ENCODE data around the gene HOOK2. TPM values are rescaled to one million over a fixed set of nuclear protein-coding genes. Genes with fewer than 3 reads are reported as not detected.
A peak's percentile ranks its signal among the peaks of the same experiment; 100 is the strongest.

Gene HOOK2
- polyA plus RNA-seq, 3 donors: 0.55 to 28.6 (median 1.1) TPM

DNA sequence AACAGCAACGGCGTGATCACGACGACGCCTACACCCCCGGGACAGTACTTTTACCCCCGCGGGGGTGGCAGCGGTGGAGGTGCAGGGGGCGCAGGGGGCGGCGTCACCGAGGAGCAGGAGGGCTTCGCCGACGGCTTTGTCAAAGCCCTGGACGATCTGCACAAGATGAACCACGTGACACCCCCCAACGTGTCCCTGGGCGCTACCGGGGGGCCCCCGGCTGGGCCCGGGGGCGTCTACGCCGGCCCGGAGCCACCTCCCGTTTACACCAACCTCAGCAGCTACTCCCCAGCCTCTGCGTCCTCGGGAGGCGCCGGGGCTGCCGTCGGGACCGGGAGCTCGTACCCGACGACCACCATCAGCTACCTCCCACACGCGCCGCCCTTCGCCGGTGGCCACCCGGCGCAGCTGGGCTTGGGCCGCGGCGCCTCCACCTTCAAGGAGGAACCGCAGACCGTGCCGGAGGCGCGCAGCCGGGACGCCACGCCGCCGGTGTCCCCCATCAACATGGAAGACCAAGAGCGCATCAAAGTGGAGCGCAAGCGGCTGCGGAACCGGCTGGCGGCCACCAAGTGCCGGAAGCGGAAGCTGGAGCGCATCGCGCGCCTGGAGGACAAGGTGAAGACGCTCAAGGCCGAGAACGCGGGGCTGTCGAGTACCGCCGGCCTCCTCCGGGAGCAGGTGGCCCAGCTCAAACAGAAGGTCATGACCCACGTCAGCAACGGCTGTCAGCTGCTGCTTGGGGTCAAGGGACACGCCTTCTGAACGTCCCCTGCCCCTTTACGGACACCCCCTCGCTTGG lies 16.9 kb upstream of the HOOK2 start:
- DNase-seq: peak; percentile 54 to 81 (median 65)
- H3K79me2 ChIP-seq (ENCODE audit: insufficient read depth, low read length): peaks cover 70% of the 10 kb centered on the region
- Mint-ChIP-seq H3K36me3 (peaks cover 2 to 12% of the 10 kb centered on the region in 2 donors), H3K4me1 (peaks cover 46% of the 10 kb centered on the region), H3K27me3 (ENCODE audit: low read depth in 3 of 3) (peaks cover 0 to 4% (median 1%) of the 10 kb centered on the region in 3 donors), H3K27ac (peak overlapping the region; percentile 98 to 100 (median 100)), H3K4me3 (peak overlapping the region; percentile 94 to 98), H3K9me3 (peaks cover 0 to 9% (median 0%) of the 10 kb centered on the region in 7 donors)
- intact Hi-C loops (cut with micrococcal nuclease): loop anchor here (5.0 to 10.0 kb wide), 4 partner anchors 125 to 360 kb away; partner anchors contain the start of genes CALR (in 1 of the 2), IER2 (in 1 of the 2), MAN2B1 (in 1 of the 2) and STX10 (in 1 of the 2)
- peaks cover 46% of the 10 kb centered on the region for H4K20me1 ChIP-seq (ENCODE audit: insufficient read depth, low read length)
- peak overlapping the region; percentile 95 to 100 for H3K27ac ChIP-seq (ENCODE audit: low read depth in 1 of 2, low read length in 2 of 2)
- peak overlapping the region; percentile 100 for H3K9ac ChIP-seq (ENCODE audit: insufficient read depth, low read length, poor library complexity, severe bottlenecking)
- H3K4me2 ChIP-seq (replicated peaks; ENCODE audit: extremely low read depth, low read length, poor library complexity, severe bottlenecking): peak overlapping the region; percentile 99
- H3K27me3 ChIP-seq (ENCODE audit: control insufficient read depth in 2 of 2, insufficient read depth in 2 of 2, low read length in 2 of 2): no peaks in the 10 kb centered on the region
- no peak overlapping the region for H2AFZ ChIP-seq (ENCODE audit: insufficient read depth, low read depth, low read length, poor library complexity, severe bottlenecking)
- no peaks in the 10 kb centered on the region for H3K9me3 ChIP-seq (replicated peaks in 1 of 2; ENCODE audit: control insufficient read depth in 1 of 2, insufficient read depth in 1 of 2, low read length in 2 of 2)
- H3K4me3 ChIP-seq (replicated peaks in 1 of 3; ENCODE audit: low read depth in 2 of 3, low read length in 3 of 3): peak overlapping the region; percentile 86 to 100 (median 100)
- TF ChIP-seq, protein P1, sequence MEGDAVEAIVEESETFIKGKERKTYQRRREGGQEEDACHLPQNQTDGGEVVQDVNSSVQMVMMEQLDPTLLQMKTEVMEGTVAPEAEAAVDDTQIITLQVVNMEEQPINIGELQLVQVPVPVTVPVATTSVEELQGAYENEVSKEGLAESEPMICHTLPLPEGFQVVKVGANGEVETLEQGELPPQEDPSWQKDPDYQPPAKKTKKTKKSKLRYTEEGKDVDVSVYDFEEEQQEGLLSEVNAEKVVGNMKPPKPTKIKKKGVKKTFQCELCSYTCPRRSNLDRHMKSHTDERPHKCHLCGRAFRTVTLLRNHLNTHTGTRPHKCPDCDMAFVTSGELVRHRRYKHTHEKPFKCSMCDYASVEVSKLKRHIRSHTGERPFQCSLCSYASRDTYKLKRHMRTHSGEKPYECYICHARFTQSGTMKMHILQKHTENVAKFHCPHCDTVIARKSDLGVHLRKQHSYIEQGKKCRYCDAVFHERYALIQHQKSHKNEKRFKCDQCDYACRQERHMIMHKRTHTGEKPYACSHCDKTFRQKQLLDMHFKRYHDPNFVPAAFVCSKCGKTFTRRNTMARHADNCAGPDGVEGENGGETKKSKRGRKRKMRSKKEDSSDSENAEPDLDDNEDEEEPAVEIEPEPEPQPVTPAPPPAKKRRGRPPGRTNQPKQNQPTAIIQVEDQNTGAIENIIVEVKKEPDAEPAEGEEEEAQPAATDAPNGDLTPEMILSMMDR (IDR thresholded peaks at IDR 0.05): no peak
- H3K36me3 ChIP-seq (replicated peaks in 1 of 2; ENCODE audit: control insufficient read depth in 1 of 2, insufficient read depth in 2 of 2, low read length in 2 of 2): no peaks in the 10 kb centered on the region
- peaks cover 55 to 57% of the 10 kb centered on the region in 2 donors for H3K4me1 ChIP-seq (ENCODE audit: control insufficient read depth in 1 of 2, insufficient read depth in 2 of 2, low read length in 2 of 2)
- WGBS (ENCODE audit: insufficient coverage): under 1% methylated on average over 81 of the region's 84 CpGs

DNA sequence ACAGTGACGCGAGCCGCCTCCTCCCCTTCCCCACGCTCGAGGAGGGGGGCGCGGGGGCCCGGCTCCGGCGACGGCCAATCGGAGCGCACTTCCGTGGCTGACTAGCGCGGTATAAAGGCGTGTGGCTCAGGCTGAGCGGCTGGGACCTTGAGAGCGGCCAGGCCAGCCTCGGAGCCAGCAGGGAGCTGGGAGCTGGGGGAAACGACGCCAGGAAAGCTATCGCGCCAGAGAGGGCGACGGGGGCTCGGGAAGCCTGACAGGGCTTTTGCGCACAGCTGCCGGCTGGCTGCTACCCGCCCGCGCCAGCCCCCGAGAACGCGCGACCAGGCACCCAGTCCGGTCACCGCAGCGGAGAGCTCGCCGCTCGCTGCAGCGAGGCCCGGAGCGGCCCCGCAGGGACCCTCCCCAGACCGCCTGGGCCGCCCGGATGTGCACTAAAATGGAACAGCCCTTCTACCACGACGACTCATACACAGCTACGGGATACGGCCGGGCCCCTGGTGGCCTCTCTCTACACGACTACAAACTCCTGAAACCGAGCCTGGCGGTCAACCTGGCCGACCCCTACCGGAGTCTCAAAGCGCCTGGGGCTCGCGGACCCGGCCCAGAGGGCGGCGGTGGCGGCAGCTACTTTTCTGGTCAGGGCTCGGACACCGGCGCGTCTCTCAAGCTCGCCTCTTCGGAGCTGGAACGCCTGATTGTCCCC lies 16.1 kb upstream of the HOOK2 start, which contains the start of gene JUNB:
TSS of gene JUNB (plus strand) at position 142 of the 706 bp plus-strand sequence. CDS start at position 428, 286 bp downstream.
- Mint-ChIP-seq H3K27ac (peak within 1 kb of the TSS; percentile 99 to 100 (median 100)), H3K4me1 (peaks cover 51% of the 10 kb centered on the region), H3K27me3 (ENCODE audit: low read depth in 3 of 3) (peaks cover 0 to 4% (median 1%) of the 10 kb centered on the region in 3 donors), H3K4me3 (peak within 1 kb of the TSS; percentile 95 to 98), H3K36me3 (peaks cover 2 to 12% of the 10 kb centered on the region in 2 donors), H3K9me3 (peaks cover 0 to 7% (median 0%) of the 10 kb centered on the region in 7 donors)
- WGBS (ENCODE audit: insufficient coverage): under 1% methylated on average over 73 of the region's 73 CpGs
- DNase-seq: peak; percentile 97 to 99 (median 98)
- Histone ChIP-seq H3K9me3 (replicated peaks in 1 of 2; ENCODE audit: control insufficient read depth in 1 of 2, insufficient read depth in 1 of 2, low read length in 2 of 2) (no peaks in the 10 kb centered on the region), H3K4me2 (replicated peaks; ENCODE audit: extremely low read depth, low read length, poor library complexity, severe bottlenecking) (peak within 1 kb of the TSS; percentile 99), H3K27ac (ENCODE audit: low read depth in 1 of 2, low read length in 2 of 2) (peak within 1 kb of the TSS; percentile 95 to 100), H2AFZ (ENCODE audit: insufficient read depth, low read depth, low read length, poor library complexity, severe bottlenecking) (no peak within 1 kb of the TSS), H4K20me1 (ENCODE audit: insufficient read depth, low read length) (peaks cover 46% of the 10 kb centered on the region), H3K4me3 (replicated peaks in 1 of 3; ENCODE audit: low read depth in 2 of 3, low read length in 3 of 3) (peak within 1 kb of the TSS; percentile 86 to 100 (median 100)), H3K4me1 (ENCODE audit: control insufficient read depth in 1 of 2, insufficient read depth in 2 of 2, low read length in 2 of 2) (peaks cover 60 to 64% of the 10 kb centered on the region in 2 donors), H3K36me3 (replicated peaks in 1 of 2; ENCODE audit: control insufficient read depth in 1 of 2, insufficient read depth in 2 of 2, low read length in 2 of 2) (no peaks in the 10 kb centered on the region), H3K9ac (ENCODE audit: insufficient read depth, low read length, poor library complexity, severe bottlenecking) (peak within 1 kb of the TSS; percentile 100), H3K27me3 (ENCODE audit: control insufficient read depth in 2 of 2, insufficient read depth in 2 of 2, low read length in 2 of 2) (no peaks in the 10 kb centered on the region), H3K79me2 (ENCODE audit: insufficient read depth, low read length) (peaks cover 78% of the 10 kb centered on the region)
- intact Hi-C loops (cut with micrococcal nuclease): loop anchor here (1.0 to 10.0 kb wide), 5 partner anchors 9 to 361 kb away; partner anchors contain the start of genes CALR (in 1 of the 2), IER2 (in 1 of the 2), MAN2B1 (in 1 of the 2) and STX10 (in 1 of the 2)
- TF ChIP-seq, protein P1 (IDR thresholded peaks at IDR 0.05): no peak

All from CD14-positive monocyte (primary cell).